GM10847 (cell line): ENCODE measurements around the gene ZNF335.

Experiments
- POLR2A ChIP-seq: IDR thresholded peaks from 2 replicates; pipeline ENCODE4 v1.6.1; 2011; ENCODE audit not compliant: insufficient read length; ENCODE audit errors: extremely low read depth

The ZNF335 gene

DNA sequence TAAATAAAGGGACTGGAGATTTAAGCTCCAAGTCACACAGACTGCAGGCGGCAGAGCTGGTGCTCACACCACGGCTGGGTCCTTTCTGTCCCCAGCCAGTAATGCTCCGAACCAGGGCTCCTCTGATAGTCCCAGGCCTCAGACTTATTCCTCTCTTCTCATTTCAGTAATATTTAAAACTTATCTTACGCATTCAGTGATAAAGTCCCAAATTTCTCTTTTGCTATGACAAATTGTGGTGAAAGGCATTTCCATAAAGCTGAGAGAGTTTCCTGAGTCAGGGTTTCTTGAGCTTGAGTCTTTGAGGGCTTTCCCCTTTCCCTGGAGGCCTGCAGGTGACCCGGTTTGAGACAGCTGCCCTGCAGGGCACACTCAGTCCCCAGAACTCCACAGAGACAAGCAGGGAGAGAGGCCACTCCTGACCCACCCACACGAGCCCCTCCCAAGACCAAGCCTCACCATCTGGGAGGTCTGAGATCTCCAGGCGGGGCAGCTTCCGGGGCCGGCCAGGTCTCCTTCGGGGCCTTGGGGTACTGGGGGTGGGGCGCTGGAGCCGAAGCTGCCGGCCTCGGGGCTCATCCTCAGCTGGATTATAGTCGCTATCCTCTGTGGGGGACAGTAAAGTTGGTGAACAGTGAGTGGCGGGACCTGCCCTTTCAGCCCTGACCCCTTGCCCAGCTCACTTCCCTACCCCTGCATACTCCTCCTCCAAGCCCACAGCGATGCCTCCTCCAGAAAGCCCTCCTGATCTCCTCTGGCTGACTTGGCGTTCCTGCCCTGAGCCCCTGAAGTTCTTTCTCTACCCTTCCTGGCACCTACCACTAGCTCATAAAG lies 6.6 kb downstream of the ZNF335 start:
- no peak for TF ChIP-seq POLR2A

DNA sequence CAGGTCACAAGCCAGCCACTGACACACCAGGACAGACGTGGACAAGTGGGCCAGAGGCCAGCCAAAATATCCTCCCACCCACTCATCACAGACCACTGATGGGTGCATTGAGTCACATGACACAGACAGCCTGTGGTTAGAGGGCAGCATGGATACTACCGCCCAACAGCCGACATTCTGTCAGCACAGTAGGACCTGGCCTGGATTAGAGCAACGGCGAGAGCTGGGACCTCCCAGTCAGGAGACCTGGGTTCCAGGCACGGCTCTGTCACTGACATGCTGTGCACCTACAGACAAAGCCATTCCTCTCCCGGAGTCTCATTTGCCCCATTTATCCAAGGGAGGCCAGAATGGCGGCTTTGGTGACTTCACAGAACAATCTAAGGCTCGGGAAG lies 8.0 kb downstream of the ZNF335 start:
- no peak for TF ChIP-seq POLR2A

DNA sequence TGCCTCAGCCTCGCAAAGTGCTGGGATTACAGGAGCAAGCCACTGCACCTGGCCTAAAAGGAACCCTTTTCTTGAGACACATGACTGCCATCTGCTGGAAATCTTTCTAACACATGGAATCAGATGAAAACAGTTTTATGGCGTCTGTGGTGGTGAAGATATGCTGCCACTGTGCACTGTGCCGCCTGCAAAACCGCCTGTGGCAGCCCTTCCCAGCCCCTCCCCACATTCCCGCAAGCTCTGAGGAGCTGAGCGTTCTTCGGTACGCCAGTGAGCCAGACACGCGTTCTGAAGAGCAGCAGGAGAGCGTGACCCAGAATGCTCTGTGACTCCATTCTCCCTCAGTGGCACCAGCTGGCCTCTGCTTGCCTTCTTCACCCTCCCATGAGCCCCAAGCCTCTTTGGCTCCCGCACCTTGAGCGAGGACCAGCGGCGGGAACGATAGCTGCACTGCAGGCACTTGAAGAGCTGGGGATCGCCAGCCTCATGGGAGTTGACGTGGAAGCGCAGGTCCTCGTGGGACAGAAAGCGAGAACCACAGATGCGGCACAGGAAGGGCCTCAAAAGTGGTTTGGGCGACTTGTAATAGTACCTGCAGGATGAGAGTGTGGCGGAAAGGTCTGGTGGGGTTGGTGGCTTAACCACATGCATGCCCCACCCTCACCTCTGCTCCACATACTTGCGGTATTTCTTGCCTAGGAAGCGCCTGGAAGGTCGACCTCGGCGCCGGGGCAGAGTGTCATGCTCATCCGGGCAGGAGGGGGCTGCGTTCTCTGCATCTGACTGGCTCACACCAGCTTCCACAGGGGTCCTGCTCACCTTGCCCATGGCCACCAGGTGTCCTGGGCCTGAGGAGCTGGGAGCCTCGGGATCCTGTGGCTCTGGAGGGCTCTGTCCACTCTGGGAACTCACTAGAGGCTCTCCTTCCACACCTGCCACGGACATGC lies 8.7 kb downstream of the ZNF335 start:
- no peak for TF ChIP-seq POLR2A

DNA sequence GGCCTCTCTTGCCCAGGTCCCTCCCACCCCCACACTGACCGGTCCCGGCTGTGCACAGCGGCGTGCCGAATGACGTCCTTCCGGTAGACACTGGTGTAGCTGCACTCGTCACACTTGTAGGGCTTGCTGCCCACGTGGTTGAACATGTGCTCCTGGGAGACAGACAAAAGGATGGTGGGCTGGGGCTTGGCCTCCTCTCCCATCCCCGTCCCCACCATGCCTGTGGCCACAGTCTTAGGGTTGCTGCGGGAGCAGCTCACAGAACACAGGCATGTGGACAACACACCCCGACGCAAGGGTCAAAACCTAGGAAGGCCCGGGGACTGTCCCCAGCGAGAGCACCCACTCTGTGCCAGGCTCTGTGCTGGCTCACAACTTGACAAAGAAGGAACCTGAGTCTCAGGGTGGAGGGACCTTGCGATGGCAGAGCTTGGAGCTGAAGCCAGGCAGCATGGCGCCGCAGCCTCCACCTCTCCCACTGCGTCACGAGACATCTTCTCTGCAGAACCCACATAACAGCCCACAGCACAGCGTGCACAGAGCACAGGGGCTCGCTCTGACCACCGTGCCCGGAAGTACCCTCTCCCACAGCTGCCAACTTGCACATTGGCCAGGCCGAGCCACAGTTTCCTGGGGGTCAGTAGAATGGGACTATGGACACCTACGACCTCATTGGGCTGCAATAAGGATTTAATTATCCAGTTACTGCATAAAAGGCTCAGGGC lies 9.8 kb downstream of the ZNF335 start:
- TF ChIP-seq POLR2A, result no peak

DNA sequence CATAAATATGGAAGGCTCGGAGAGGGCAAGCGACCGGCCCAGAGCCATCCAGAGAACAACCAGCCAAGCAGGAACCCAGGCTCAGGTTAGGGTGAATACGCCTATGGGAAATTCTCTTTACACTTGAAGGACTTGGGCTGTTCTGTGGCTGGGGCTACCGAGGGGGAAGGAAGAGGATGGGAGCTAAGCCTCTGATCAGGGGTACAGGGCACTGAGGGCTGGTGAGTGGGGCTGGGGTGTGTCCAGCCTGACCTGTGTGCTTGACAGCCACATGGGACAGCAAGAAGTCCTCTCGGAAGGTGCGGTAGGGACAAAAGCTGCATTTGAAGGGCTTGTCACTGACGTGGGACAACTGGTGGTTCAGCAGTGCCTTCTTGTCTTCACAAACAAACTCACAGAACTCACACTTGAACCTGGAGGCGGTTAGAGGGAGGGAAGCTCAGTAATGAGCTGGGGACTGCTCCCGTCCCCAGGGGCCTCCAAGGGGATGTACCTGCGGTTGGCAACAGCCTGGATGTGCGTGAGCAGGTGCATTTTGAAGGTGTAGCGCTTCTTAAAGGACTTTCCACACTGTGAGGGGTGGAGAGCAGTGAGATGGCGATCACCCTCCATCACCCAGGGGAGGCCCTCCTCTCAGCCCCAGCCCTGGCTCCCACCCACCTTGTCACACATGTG lies 11.9 kb downstream of the ZNF335 start:
- no peak for TF ChIP-seq POLR2A

DNA sequence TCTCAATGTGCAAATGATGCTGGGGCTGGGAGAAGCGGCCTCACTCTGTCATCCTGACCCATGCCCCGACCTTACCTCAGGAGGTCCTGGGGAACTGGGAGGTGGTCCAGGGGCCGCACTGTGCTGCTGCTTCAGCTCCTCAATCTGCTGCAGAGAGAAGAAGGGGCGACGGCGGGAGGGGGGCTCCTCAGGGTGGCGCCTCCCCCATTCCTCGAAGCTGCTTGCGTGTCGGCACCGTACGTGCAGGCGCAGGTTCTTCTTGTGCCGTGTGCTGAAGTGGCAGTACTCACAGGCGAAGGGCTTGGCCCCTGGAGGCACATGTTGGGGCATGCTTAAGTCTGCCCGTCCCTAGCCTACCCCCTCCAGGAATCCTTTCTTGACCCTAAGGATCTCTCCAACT lies 12.9 kb downstream of the ZNF335 start:
- no peak for TF ChIP-seq POLR2A

DNA sequence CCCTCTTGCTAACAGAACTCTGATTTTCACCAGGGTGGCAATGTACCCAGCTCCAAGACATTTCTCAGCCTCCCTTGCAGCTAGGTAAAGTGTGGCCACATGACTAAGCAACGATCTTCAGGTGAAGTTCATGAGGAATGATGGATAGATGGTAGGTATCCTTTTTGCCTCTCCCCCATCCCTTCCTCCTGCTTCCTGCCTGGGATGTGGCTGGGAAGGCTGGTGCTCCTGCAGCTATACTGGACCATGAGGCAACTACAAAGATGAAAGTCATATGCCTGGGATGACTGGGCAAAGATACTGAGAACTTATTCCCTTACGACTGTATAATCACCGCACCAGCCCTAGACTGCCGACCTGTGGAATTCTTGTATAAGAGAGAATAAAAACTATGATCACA lies 13.4 kb downstream of the ZNF335 start:
- TF ChIP-seq POLR2A, result no peak

DNA sequence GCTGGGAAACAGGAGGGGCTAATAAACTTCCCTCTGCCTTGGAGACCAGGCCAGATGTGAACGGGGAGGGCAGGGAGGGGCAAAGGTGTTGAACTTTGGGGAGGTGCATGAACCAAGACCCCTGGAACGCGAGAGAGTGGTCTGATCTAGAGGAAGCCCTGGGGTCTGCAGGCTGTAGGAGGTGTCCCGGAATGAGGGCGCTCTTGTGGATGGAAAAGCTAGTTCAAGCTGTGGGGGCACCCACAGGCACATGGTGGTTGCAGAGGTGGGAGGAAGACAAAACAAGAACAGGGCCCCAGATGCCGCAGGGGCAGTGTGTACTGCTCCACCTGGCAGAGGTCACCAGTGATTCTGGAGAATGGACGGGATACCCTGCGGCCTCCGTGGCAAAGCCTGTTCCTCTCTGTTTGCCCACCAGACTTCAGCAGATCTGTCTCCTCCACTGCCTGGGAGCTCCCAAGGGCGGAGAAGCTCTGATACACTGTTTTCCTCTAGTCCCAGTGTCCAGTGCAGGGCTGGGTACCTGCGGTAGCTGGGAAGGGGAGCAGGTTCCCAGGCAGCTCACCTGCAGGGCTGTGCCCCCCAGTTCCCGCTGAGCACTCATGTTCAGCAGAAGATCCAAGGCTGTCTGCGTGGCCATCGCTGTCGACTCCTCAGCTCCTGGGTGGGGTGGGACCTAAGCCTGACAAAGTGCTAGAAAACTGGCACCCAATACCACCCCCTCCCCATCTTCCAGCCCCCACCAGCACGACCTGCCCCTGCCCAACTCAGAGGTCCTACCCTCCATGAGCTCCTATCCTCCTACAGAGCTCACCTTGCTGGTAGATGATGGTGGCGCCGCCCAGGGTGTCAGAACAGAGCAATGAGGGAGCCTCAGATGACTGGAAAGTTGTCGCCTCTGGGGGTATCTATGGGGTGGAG lies 14.7 kb downstream of the ZNF335 start:
- TF ChIP-seq POLR2A, result no peak

DNA sequence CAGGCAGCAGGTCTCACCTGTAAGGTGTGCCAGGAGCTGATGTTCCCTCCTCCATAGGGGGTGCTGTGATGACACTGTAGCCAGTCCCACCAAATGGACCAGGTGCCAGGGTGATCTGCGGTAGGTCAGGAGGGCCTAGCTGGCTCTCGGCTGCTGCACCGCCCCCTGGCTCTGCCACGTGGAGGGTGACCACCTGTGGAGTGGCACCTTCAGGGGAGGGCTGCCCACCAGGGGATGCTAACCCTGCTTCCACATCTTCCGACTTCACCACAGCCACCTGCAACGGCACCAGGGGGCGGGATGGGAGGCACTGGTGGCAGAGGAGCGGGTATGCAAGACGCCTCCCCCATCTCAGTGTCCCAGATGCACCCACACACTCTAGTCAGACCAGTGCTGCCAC lies 18.3 kb downstream of the ZNF335 start:
- no peak for TF ChIP-seq POLR2A

DNA sequence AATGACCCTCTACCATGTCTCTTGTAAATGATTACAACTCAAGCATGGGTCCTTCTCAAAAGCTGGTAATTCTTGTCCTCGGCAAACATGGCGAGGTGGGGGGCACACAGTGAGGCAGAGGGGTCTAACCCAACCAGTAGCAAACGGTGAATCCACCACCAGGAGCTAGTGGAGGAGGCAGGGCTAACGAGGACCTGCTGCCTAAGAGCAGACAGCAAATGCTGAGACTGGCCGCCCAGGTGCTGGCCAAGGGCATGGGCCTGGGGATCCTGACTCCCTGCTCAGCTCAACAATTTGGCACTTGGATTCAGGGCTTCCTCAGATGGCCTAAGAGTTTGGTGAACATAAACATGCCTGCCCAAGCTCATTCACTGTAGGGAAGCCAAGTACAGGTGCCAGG lies 19.1 kb downstream of the ZNF335 start:
- no peak for TF ChIP-seq POLR2A

DNA sequence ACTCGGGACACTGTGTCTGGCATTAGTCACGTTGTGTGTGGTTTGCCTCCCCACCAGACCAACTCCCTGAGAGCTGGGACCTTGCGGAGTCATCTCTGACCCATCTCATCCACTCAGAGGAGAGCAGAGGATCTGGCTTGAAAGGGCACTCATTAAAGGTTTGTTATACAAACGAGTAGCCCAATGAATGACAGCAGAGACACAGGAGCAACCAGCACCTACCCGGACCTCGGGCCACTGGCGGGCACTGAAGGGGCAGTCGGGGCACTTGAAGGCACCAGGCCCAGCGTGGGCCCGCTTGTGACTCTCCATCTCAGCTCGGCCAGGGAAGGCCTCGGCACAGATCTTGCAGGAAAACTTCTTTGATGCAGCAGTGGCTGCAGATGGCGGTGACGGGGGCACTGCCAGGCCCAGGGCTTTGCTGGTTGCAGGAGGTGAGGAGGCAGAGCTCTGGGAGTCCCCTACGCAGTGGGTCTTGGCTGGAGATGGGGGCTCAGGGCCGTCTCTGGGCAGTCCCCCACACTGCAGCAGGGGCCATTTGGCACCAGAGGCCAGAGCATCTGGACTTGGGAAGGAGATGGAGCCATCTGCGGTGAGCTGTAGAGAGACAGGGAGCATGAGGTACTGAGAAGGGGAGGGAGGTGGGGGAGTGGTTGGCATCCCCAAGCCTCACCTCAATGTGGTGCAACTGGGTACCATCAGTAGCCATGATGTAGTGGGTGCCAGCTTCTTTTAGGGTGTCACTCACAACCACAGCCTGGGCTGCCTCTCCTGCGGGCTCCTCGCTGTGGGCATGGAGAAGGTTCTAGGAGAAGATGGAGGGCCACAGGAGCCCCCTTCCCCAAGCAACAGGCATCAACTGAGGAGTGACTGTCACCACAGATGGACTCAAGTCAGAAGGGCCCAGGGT lies 19.8 kb downstream of the ZNF335 start:
- TF ChIP-seq POLR2A, result no peak

DNA sequence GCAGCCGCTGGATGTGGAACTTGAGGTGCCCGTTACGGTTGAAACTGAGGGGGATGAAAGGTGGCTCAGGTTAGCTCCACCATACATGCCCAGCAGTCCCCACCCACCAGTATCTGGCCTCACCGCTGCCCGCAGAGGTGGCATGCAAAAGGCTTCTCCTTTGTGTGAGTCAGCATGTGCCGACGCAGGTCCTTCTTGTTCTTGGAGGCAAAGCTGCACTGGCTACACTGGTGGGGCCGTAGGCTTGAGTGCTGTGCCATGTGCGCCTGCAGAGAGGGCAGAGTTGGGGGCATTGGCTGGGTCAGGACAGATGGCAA lies 21.7 kb downstream of the ZNF335 start:
- TF ChIP-seq POLR2A, result no peak
